HepG2 (cell line): ENCODE data around the gene STK11. TPM values are rescaled to one million over a fixed set of nuclear protein-coding genes. Genes with fewer than 3 reads are reported as not detected.
A peak's percentile ranks its signal among the peaks of the same experiment; 100 is the strongest.

Source experiments
- CHCHD3 ChIP-seq: sonication (generic); formaldehyde crosslinking; IDR thresholded peaks from 2 replicates; pipeline ENCODE4 v1.8.0; 2022; ENCODE audit warnings: mild to moderate bottlenecking, missing genetic modification reagents, moderate library complexity
- CHD2 ChIP-seq: IDR thresholded peaks from 2 replicates; pipeline ENCODE4 v1.6.1; 2011; ENCODE audit warnings: low read depth, low read length, improper control_type of control experiment
- GFI1 ChIP-seq: sonication (generic); formaldehyde crosslinking; IDR thresholded peaks from 2 replicates; pipeline ENCODE4 v1.5.0; 2020; ENCODE audit warnings: missing genetic modification reagents, mild to moderate bottlenecking, borderline replicate concordance
- IKZF4 ChIP-seq: sonication (generic); formaldehyde crosslinking; IDR thresholded peaks from 2 replicates; pipeline ENCODE4 v1.5.1; 2020; ENCODE audit warnings: borderline replicate concordance, mild to moderate bottlenecking, low read depth, missing genetic modification reagents; ENCODE audit errors: not compliant biosample characterization
- IRX3 ChIP-seq: sonication (generic); formaldehyde crosslinking; IDR thresholded peaks from 2 replicates; pipeline ENCODE4 v1.8.1; 2023; ENCODE audit warnings: mild to moderate bottlenecking, low read depth, missing genetic modification reagents, borderline replicate concordance
- PPARG ChIP-seq: conservative IDR thresholded peaks from 2 replicates; pipeline ENCODE4 v1.6.1; 2016; ENCODE audit warnings: missing biosample characterization, missing genetic modification reagents
- RORA ChIP-seq: sonication (generic); formaldehyde crosslinking; IDR thresholded peaks from 2 replicates; pipeline ENCODE4 v1.5.0; 2020; ENCODE audit warnings: mild to moderate bottlenecking, missing genetic modification reagents, moderate library complexity
- SP1 ChIP-seq, 2 experiments: fragments of 450-650 bp in 1 of 2; sonication (generic) in 1 of 2; formaldehyde crosslinking in 1 of 2; IDR thresholded peaks; 2 replicates each; pipeline versions ENCODE4 v1.4.0 to v1.6.1; 2016 to 2020; ENCODE audit warnings: missing genetic modification reagents in 1 of 2
- SRSF4 ChIP-seq: fragments of 200-400 bp; formaldehyde crosslinking; IDR thresholded peaks from one replicate; pipeline ENCODE4 v1.6.1; 2018; ENCODE audit warnings: mild to moderate bottlenecking, low read depth, low read length, moderate library complexity; ENCODE audit not compliant: poor library complexity, severe bottlenecking
- THYN1 ChIP-seq: sonication (generic); formaldehyde crosslinking; IDR thresholded peaks from 2 replicates; pipeline ENCODE4 v1.8.1; 2023; ENCODE audit warnings: low read depth, mild to moderate bottlenecking, moderate library complexity, missing genetic modification reagents, borderline replicate concordance
- ZNF256 ChIP-seq: sonication (generic); formaldehyde crosslinking; conservative IDR thresholded peaks from 2 replicates; pipeline ENCODE4 v1.4.0; 2020; ENCODE audit warnings: missing genetic modification reagents
- ZNF3 ChIP-seq: IDR thresholded peaks from 2 replicates; pipeline ENCODE4 v1.7.0; 2017; ENCODE audit warnings: inconsistent platforms
- ZNF563 ChIP-seq: sonication (generic); formaldehyde crosslinking; IDR thresholded peaks from 2 replicates; pipeline ENCODE4 v1.8.0; 2022; ENCODE audit warnings: mild to moderate bottlenecking, moderate library complexity, missing genetic modification reagents
- ZNF674 ChIP-seq: sonication (generic); formaldehyde crosslinking; IDR thresholded peaks from 2 replicates; pipeline ENCODE4 v1.5.0; 2020; ENCODE audit warnings: low read depth, mild to moderate bottlenecking, missing genetic modification reagents
- ZNF709 ChIP-seq: sonication (generic); formaldehyde crosslinking; IDR thresholded peaks from 2 replicates; pipeline ENCODE4 v1.5.0; 2020; ENCODE audit warnings: mild to moderate bottlenecking, missing genetic modification reagents
- ZNF816 ChIP-seq: sonication (generic); formaldehyde crosslinking; IDR thresholded peaks from 2 replicates; pipeline ENCODE4 v1.8.0; 2022; ENCODE audit warnings: missing genetic modification reagents, mild to moderate bottlenecking, borderline replicate concordance
- polyA plus RNA-seq, 8 experiments: library from polyadenylated mRNA; depleted of rRNA in 3 of 8; stranded (reverse) in 7 of 8; unstranded in 1 of 8; fragments of >200 nt; fragmentation: Illumina TruSeq in 4 of 8; extraction: Trizol in 4 of 8; gene quantifications; 2 replicates each; pipeline versions ENCODE4 v1.2.1 to v1.2.3, GENCODE V29; 2011 to 2016; ENCODE audit warnings: low read depth in 4 of 8, missing spikeins in 1 of 8, mixed read lengths in 1 of 8; ENCODE audit not compliant: insufficient read depth in 1 of 8
- total RNA-seq, 5 experiments: library from RNA; depleted of rRNA; stranded (reverse); fragments of >200 nt; fragmentation: Illumina TruSeq; extraction: Trizol; gene quantifications; 2 replicates each; pipeline ENCODE4 v1.2.3, GENCODE V29; 2016; ENCODE audit warnings: low read depth in 1 of 5
- TF ChIP-seq, protein P1 (sequence below): sonication (generic); formaldehyde crosslinking; IDR thresholded peaks from 2 replicates; pipeline ENCODE4 v1.4.0; 2020; ENCODE audit warnings: low read depth, missing genetic modification reagents
- TF ChIP-seq, protein P2 (sequence below): IDR thresholded peaks from 2 replicates; pipeline ENCODE4 v1.6.1; 2016; ENCODE audit warnings: low read depth, borderline replicate concordance
- TF ChIP-seq, protein P3 (sequence below): sonication (generic); formaldehyde crosslinking; IDR thresholded peaks from 2 replicates; pipeline ENCODE4 v1.9.0; 2021; ENCODE audit warnings: mild to moderate bottlenecking, missing genetic modification reagents

STK11 gene
- total and polyA plus RNA-seq, 2 of the 13 experiments (the other 11 are each of a cell fraction or from before 2014, with no cell fraction given), result 27.5 to 43.6 TPM

DNA sequence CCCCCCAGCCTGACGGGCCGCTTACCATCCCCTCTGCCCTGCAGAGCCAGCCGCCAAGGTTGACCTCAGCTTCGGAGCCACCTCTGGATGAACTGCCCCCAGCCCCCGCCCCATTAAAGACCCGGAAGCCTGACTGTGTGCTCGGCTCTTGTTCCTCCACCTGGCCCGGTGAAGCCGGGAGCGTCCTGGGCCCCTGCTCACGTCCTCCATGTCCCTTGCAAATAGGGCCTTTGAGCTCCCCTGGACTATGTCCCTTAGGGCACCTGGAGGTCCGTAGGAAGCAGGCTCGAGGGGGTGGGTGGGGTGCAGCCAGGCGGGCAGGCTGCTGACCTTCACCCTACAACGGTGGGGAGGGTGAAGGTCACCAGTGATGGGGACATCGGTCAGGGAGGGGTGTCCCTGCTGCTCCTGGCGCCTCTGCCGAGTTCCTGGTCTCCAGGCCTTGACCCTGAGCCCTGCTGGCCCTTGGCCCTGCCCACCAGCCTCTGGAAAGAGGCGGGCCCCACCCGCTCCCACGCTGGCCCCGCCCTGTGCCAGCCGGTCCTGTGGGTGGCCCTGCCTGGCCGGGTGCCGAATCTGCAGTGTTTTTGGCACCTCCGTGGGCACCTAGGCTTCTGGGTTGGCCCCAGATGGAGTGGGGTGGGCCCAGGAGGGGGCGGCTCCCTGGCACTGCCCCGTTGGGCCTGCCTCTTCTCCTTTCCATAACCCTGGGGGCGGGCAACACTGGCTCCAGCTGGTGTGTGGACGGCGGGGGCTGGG lies 39.3 kb downstream of the STK11 start (continued):
- TF ChIP-seq, protein P1, sequence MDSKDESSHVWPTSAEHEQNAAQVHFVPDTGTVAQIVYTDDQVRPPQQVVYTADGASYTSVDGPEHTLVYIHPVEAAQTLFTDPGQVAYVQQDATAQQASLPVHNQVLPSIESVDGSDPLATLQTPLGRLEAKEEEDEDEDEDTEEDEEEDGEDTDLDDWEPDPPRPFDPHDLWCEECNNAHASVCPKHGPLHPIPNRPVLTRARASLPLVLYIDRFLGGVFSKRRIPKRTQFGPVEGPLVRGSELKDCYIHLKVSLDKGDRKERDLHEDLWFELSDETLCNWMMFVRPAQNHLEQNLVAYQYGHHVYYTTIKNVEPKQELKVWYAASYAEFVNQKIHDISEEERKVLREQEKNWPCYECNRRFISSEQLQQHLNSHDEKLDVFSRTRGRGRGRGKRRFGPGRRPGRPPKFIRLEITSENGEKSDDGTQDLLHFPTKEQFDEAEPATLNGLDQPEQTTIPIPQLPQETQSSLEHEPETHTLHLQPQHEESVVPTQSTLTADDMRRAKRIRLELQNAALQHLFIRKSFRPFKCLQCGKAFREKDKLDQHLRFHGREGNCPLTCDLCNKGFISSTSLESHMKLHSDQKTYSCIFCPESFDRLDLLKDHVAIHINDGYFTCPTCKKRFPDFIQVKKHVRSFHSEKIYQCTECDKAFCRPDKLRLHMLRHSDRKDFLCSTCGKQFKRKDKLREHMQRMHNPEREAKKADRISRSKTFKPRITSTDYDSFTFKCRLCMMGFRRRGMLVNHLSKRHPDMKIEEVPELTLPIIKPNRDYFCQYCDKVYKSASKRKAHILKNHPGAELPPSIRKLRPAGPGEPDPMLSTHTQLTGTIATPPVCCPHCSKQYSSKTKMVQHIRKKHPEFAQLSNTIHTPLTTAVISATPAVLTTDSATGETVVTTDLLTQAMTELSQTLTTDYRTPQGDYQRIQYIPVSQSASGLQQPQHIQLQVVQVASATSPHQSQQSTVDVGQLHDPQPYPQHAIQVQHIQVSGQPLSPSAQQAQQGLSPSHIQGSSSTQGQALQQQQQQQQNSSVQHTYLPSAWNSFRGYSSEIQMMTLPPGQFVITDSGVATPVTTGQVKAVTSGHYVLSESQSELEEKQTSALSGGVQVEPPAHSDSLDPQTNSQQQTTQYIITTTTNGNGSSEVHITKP (CRISPR knock-in tag), result peak; percentile 69
- TF ChIP-seq, protein P2, sequence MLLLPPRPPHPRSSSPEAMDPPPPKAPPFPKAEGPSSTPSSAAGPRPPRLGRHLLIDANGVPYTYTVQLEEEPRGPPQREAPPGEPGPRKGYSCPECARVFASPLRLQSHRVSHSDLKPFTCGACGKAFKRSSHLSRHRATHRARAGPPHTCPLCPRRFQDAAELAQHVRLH (CRISPR knock-in tag), result peak; percentile 79; the same call in 1 of the 2 replicates
- no peak for TF ChIP-seq SRSF4
- TF ChIP-seq ZNF563, result peak; percentile 56; the same call in 1 of the 2 replicates
- no peak for TF ChIP-seq ZNF256 (CRISPR knock-in tag)
- no peak for TF ChIP-seq SP1 (IDR thresholded peaks at IDR 0.05)
- TF ChIP-seq SP1 (CRISPR knock-in tag; IDR thresholded peaks at IDR 0.05), result peak; percentile 79
- no peak for TF ChIP-seq IKZF4 (CRISPR knock-in tag)
- no peak for TF ChIP-seq CHCHD3 (CRISPR knock-in tag)
- TF ChIP-seq, protein P3, sequence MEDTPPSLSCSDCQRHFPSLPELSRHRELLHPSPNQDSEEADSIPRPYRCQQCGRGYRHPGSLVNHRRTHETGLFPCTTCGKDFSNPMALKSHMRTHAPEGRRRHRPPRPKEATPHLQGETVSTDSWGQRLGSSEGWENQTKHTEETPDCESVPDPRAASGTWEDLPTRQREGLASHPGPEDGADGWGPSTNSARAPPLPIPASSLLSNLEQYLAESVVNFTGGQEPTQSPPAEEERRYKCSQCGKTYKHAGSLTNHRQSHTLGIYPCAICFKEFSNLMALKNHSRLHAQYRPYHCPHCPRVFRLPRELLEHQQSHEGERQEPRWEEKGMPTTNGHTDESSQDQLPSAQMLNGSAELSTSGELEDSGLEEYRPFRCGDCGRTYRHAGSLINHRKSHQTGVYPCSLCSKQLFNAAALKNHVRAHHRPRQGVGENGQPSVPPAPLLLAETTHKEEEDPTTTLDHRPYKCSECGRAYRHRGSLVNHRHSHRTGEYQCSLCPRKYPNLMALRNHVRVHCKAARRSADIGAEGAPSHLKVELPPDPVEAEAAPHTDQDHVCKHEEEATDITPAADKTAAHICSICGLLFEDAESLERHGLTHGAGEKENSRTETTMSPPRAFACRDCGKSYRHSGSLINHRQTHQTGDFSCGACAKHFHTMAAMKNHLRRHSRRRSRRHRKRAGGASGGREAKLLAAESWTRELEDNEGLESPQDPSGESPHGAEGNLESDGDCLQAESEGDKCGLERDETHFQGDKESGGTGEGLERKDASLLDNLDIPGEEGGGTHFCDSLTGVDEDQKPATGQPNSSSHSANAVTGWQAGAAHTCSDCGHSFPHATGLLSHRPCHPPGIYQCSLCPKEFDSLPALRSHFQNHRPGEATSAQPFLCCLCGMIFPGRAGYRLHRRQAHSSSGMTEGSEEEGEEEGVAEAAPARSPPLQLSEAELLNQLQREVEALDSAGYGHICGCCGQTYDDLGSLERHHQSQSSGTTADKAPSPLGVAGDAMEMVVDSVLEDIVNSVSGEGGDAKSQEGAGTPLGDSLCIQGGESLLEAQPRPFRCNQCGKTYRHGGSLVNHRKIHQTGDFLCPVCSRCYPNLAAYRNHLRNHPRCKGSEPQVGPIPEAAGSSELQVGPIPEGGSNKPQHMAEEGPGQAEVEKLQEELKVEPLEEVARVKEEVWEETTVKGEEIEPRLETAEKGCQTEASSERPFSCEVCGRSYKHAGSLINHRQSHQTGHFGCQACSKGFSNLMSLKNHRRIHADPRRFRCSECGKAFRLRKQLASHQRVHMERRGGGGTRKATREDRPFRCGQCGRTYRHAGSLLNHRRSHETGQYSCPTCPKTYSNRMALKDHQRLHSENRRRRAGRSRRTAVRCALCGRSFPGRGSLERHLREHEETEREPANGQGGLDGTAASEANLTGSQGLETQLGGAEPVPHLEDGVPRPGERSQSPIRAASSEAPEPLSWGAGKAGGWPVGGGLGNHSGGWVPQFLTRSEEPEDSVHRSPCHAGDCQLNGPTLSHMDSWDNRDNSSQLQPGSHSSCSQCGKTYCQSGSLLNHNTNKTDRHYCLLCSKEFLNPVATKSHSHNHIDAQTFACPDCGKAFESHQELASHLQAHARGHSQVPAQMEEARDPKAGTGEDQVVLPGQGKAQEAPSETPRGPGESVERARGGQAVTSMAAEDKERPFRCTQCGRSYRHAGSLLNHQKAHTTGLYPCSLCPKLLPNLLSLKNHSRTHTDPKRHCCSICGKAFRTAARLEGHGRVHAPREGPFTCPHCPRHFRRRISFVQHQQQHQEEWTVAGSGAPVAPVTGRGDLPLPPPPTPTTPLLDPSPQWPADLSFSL (CRISPR knock-in tag), result no peak
- TF ChIP-seq IRX3, result no peak
- peak; percentile 78 for TF ChIP-seq GFI1
- no peak for TF ChIP-seq CHD2
- TF ChIP-seq RORA, result no peak
- no peak for TF ChIP-seq ZNF3 (CRISPR knock-in tag)
- peak; percentile 98 for TF ChIP-seq PPARG (CRISPR knock-in tag)
- peak; percentile 60; the same call in 1 of the 2 replicates for TF ChIP-seq ZNF674
- TF ChIP-seq ZNF709 (CRISPR knock-in tag), result peak; percentile 79
- no peak for TF ChIP-seq THYN1
- TF ChIP-seq ZNF816 (CRISPR knock-in tag), result no peak; the same call in 1 of the 2 replicates
